K562 (cell line): ENCODE data around the gene ARMC9. TPM values are rescaled to one million over a fixed set of nuclear protein-coding genes. Genes with fewer than 3 reads are reported as not detected.

Source experiments
- CBX1 ChIP-seq: sonication (generic); IDR thresholded peaks from 2 replicates; pipeline ENCODE4 v1.6.1; 2016; ENCODE audit warnings: antibody characterized with exemption, low read depth, mild to moderate bottlenecking
- CREBBP ChIP-seq: IDR thresholded peaks from one replicate; pipeline ENCODE4 v1.6.1; 2012; ENCODE audit warnings: low read depth, mild to moderate bottlenecking, control low read depth, inconsistent platforms, low read length
- HDAC2 ChIP-seq: fragments of 450-650 bp; IDR thresholded peaks from 2 replicates; pipeline ENCODE4 v1.6.1; 2016; ENCODE audit warnings: mild to moderate bottlenecking
- RBBP5 ChIP-seq: fragments of 200-600 bp; sonication (generic); IDR thresholded peaks from 2 replicates; pipeline ENCODE4 v1.6.1; 2012; ENCODE audit warnings: borderline replicate concordance, mild to moderate bottlenecking, low read length, control low read depth, inconsistent platforms; ENCODE audit not compliant: insufficient read depth, poor library complexity, severe bottlenecking
- ZNF197 ChIP-seq: fragments of 200-800 bp; sonication (Bioruptor generic); IDR thresholded peaks from 2 replicates; pipeline ENCODE4 v1.6.1; 2016; ENCODE audit warnings: low read depth, missing genetic modification characterization, missing compliant biosample characterization
- ZNF583 ChIP-seq: fragments of 250-450 bp; sonication (Bioruptor Pico); IDR thresholded peaks from 2 replicates; pipeline ENCODE4 v1.4.0; 2020
- polyA plus RNA-seq, 8 experiments: library from polyadenylated mRNA; depleted of rRNA in 4 of 8; stranded (reverse) in 5 of 8; unstranded in 3 of 8; fragments of >200 nt; fragmentation: Nextera tagmentation in 2 of 8; fragmentation: Illumina TruSeq in 1 of 8; extraction: Ambion mirVana in 2 of 8; extraction: Trizol in 1 of 8; gene quantifications; 2 replicates each; pipeline versions ENCODE4 v1.2.1 to v1.2.3, GENCODE V29; 2011 to 2014; ENCODE audit warnings: inconsistent platforms in 1 of 8, missing spikeins in 1 of 8
- total RNA-seq, 7 experiments: library from RNA; depleted of rRNA in 6 of 7; stranded (reverse); fragments of >200 nt in 6 of 7; fragmentation: Illumina TruSeq in 2 of 7; extraction: Trizol in 2 of 7; gene quantifications; 2 replicates each; pipeline versions ENCODE4 v1.2.1 to v1.2.3, GENCODE V29; 2011 to 2021; ENCODE audit warnings: low replicate concordance in 1 of 7
- TF ChIP-seq, protein P1 (sequence below): fragments of 200-800 bp; sonication (Bioruptor generic); IDR thresholded peaks from 2 replicates; pipeline ENCODE4 v1.6.1; 2016; ENCODE audit warnings: missing genetic modification characterization, missing compliant biosample characterization
- TF ChIP-seq, protein P2 (sequence below): fragments of 250-450 bp; sonication (Bioruptor Pico); IDR thresholded peaks from 2 replicates; pipeline ENCODE4 v1.8.0; 2021; ENCODE audit warnings: moderate library complexity, mild to moderate bottlenecking, inconsistent platforms
- TF ChIP-seq, protein P3 (sequence below): sonication (generic); formaldehyde crosslinking; IDR thresholded peaks from 2 replicates; pipeline ENCODE4 v1.8.1; 2023; ENCODE audit warnings: mild to moderate bottlenecking, missing genetic modification reagents
- TF ChIP-seq, protein P4 (sequence below): fragments of 450-650 bp; IDR thresholded peaks from 2 replicates; pipeline ENCODE4 v1.6.1; 2017; ENCODE audit warnings: antibody characterized with exemption, mild to moderate bottlenecking
- TF ChIP-seq, protein P5 (sequence below): fragments of 450-650 bp; formaldehyde crosslinking; IDR thresholded peaks from 2 replicates; pipeline ENCODE4 v1.4.0; 2020; ENCODE audit warnings: mild to moderate bottlenecking, moderate library complexity

Gene ARMC9
- total and polyA plus RNA-seq, 9 of the 15 experiments (the other 6 are each of a cell fraction or from before 2014, with no cell fraction given), result 0.36 to 2.3 (median 1.1) TPM

DNA sequence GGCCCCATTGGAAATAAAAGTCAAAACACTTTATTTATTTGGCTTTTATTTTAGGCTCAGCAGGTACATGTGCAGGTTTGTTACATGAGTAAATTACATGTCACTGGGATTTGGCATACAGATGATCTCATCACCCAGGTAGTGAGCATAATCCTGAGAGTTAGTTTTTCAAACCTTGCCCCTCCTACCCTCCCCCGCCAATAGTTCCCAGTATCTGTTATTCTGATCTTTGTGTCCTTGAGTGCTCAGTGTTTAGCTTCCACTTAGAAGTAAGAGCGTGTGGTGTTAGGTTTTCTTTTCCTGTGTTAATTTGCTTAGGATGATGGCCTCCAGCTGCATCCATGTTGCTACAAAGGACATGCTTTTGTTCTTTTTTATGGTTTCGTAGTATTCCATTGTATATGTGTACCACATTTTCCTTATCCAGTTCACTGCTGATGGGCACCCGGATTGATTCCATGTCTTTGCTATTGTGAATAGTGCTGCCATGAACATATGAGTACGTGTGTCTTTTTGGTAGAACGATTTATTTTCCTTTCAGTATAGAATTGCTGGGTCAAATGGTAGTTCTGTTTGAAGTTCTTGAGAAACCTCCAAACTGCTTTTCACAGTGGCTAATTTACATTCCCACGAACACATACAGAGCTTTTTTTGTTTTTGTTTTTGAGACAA, 47.9 kb downstream of the ARMC9 start (continued):
- TF ChIP-seq, protein P1, sequence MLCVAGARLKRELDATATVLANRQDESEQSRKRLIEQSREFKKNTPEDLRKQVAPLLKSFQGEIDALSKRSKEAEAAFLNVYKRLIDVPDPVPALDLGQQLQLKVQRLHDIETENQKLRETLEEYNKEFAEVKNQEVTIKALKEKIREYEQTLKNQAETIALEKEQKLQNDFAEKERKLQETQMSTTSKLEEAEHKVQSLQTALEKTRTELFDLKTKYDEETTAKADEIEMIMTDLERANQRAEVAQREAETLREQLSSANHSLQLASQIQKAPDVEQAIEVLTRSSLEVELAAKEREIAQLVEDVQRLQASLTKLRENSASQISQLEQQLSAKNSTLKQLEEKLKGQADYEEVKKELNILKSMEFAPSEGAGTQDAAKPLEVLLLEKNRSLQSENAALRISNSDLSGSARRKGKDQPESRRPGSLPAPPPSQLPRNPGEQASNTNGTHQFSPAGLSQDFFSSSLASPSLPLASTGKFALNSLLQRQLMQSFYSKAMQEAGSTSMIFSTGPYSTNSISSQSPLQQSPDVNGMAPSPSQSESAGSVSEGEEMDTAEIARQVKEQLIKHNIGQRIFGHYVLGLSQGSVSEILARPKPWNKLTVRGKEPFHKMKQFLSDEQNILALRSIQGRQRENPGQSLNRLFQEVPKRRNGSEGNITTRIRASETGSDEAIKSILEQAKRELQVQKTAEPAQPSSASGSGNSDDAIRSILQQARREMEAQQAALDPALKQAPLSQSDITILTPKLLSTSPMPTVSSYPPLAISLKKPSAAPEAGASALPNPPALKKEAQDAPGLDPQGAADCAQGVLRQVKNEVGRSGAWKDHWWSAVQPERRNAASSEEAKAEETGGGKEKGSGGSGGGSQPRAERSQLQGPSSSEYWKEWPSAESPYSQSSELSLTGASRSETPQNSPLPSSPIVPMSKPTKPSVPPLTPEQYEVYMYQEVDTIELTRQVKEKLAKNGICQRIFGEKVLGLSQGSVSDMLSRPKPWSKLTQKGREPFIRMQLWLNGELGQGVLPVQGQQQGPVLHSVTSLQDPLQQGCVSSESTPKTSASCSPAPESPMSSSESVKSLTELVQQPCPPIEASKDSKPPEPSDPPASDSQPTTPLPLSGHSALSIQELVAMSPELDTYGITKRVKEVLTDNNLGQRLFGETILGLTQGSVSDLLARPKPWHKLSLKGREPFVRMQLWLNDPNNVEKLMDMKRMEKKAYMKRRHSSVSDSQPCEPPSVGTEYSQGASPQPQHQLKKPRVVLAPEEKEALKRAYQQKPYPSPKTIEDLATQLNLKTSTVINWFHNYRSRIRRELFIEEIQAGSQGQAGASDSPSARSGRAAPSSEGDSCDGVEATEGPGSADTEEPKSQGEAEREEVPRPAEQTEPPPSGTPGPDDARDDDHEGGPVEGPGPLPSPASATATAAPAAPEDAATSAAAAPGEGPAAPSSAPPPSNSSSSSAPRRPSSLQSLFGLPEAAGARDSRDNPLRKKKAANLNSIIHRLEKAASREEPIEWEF (CRISPR knock-in tag), result no peak
- TF ChIP-seq CREBBP, result no peak
- no peak for TF ChIP-seq RBBP5
- TF ChIP-seq ZNF583 (CRISPR knock-in tag), result no peak
- TF ChIP-seq, protein P2, sequence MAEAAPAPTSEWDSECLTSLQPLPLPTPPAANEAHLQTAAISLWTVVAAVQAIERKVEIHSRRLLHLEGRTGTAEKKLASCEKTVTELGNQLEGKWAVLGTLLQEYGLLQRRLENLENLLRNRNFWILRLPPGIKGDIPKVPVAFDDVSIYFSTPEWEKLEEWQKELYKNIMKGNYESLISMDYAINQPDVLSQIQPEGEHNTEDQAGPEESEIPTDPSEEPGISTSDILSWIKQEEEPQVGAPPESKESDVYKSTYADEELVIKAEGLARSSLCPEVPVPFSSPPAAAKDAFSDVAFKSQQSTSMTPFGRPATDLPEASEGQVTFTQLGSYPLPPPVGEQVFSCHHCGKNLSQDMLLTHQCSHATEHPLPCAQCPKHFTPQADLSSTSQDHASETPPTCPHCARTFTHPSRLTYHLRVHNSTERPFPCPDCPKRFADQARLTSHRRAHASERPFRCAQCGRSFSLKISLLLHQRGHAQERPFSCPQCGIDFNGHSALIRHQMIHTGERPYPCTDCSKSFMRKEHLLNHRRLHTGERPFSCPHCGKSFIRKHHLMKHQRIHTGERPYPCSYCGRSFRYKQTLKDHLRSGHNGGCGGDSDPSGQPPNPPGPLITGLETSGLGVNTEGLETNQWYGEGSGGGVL (CRISPR knock-in tag), result no peak
- TF ChIP-seq ZNF197 (CRISPR knock-in tag), result no peak
- TF ChIP-seq, protein P3, sequence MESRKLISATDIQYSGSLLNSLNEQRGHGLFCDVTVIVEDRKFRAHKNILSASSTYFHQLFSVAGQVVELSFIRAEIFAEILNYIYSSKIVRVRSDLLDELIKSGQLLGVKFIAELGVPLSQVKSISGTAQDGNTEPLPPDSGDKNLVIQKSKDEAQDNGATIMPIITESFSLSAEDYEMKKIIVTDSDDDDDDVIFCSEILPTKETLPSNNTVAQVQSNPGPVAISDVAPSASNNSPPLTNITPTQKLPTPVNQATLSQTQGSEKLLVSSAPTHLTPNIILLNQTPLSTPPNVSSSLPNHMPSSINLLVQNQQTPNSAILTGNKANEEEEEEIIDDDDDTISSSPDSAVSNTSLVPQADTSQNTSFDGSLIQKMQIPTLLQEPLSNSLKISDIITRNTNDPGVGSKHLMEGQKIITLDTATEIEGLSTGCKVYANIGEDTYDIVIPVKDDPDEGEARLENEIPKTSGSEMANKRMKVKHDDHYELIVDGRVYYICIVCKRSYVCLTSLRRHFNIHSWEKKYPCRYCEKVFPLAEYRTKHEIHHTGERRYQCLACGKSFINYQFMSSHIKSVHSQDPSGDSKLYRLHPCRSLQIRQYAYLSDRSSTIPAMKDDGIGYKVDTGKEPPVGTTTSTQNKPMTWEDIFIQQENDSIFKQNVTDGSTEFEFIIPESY (CRISPR knock-in tag), result no peak
- no peak for TF ChIP-seq HDAC2
- no peak for TF ChIP-seq CBX1
- TF ChIP-seq, protein P4, sequence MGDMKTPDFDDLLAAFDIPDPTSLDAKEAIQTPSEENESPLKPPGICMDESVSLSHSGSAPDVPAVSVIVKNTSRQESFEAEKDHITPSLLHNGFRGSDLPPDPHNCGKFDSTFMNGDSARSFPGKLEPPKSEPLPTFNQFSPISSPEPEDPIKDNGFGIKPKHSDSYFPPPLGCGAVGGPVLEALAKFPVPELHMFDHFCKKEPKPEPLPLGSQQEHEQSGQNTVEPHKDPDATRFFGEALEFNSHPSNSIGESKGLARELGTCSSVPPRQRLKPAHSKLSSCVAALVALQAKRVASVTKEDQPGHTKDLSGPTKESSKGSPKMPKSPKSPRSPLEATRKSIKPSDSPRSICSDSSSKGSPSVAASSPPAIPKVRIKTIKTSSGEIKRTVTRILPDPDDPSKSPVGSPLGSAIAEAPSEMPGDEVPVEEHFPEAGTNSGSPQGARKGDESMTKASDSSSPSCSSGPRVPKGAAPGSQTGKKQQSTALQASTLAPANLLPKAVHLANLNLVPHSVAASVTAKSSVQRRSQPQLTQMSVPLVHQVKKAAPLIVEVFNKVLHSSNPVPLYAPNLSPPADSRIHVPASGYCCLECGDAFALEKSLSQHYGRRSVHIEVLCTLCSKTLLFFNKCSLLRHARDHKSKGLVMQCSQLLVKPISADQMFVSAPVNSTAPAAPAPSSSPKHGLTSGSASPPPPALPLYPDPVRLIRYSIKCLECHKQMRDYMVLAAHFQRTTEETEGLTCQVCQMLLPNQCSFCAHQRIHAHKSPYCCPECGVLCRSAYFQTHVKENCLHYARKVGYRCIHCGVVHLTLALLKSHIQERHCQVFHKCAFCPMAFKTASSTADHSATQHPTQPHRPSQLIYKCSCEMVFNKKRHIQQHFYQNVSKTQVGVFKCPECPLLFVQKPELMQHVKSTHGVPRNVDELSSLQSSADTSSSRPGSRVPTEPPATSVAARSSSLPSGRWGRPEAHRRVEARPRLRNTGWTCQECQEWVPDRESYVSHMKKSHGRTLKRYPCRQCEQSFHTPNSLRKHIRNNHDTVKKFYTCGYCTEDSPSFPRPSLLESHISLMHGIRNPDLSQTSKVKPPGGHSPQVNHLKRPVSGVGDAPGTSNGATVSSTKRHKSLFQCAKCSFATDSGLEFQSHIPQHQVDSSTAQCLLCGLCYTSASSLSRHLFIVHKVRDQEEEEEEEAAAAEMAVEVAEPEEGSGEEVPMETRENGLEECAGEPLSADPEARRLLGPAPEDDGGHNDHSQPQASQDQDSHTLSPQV, result no peak
- TF ChIP-seq, protein P5, sequence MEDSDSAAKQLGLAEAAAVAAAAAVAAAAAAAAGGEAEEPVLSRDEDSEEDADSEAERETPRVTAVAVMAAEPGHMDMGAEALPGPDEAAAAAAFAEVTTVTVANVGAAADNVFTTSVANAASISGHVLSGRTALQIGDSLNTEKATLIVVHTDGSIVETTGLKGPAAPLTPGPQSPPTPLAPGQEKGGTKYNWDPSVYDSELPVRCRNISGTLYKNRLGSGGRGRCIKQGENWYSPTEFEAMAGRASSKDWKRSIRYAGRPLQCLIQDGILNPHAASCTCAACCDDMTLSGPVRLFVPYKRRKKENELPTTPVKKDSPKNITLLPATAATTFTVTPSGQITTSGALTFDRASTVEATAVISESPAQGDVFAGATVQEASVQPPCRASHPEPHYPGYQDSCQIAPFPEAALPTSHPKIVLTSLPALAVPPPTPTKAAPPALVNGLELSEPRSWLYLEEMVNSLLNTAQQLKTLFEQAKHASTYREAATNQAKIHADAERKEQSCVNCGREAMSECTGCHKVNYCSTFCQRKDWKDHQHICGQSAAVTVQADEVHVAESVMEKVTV (CRISPR knock-in tag), result no peak
